ENCODE measurements around the gene SUSD3. TPM values are rescaled to one million over a fixed set of nuclear protein-coding genes. Genes with fewer than 3 reads are reported as not detected.
A peak's percentile ranks its signal among the peaks of the same experiment; 100 is the strongest.

The SUSD3 gene
- total and polyA plus RNA-seq, 8 donors, result 1.7 to 4.5 (median 2.6) TPM; not detected in 2

DNA sequence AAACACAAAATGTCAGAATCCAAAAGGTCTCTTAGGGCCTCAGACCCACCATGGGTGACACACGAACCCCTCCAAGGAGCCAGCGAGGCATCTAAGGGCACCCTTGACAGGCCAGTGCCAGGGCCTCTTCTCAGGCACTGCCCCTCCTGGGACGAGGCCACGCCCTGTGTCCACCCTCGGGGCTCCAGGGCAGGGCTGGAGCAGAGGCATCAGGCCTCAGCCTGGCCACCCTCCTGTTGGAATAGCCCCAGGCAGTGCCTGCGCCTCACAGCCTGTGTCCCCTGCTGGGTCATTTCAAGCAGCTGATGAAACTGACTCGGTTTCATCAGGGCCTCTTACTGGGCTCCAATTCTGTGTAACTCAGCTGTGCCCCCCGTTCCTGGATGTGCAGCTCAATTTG is 32.8 kb upstream of the SUSD3 start:
- peaks cover 0 to 37% (median 6%) of the 10 kb centered on the region in 4 donors for H3K36me3 ChIP-seq
- no peaks in the 10 kb centered on the region for H3K27me3 ChIP-seq
- H3K27ac ChIP-seq, result no peak overlapping the region
- H3K9me3 ChIP-seq, result no peaks in the 10 kb centered on the region
- TF ChIP-seq EP300 (IDR thresholded peaks at IDR 0.05), result no peak
- TF ChIP-seq, protein P1, sequence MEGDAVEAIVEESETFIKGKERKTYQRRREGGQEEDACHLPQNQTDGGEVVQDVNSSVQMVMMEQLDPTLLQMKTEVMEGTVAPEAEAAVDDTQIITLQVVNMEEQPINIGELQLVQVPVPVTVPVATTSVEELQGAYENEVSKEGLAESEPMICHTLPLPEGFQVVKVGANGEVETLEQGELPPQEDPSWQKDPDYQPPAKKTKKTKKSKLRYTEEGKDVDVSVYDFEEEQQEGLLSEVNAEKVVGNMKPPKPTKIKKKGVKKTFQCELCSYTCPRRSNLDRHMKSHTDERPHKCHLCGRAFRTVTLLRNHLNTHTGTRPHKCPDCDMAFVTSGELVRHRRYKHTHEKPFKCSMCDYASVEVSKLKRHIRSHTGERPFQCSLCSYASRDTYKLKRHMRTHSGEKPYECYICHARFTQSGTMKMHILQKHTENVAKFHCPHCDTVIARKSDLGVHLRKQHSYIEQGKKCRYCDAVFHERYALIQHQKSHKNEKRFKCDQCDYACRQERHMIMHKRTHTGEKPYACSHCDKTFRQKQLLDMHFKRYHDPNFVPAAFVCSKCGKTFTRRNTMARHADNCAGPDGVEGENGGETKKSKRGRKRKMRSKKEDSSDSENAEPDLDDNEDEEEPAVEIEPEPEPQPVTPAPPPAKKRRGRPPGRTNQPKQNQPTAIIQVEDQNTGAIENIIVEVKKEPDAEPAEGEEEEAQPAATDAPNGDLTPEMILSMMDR (IDR thresholded peaks at IDR 0.05), result no peak
- no peak for TF ChIP-seq POLR2A (IDR thresholded peaks at IDR 0.05)
- TF ChIP-seq POLR2AphosphoS5 (IDR thresholded peaks at IDR 0.05), result no peak
- DNase-seq, result no peak
- no peak overlapping the region for H3K4me3 ChIP-seq
- intact Hi-C loops (cut with DNase I; ENCODE audit: low total_unique reads), result loop anchor here (10.0 kb wide), 1 partner anchor 279 kb away; no protein-coding TSS in a partner anchor
- WGBS, 5 donors, result 66 to 82% (median 72%) methylated on average over 6 to 8 of the region's 8 CpGs
- H3K4me1 ChIP-seq, result peaks cover 0 to 3% (median 0%) of the 10 kb centered on the region in 4 donors

DNA sequence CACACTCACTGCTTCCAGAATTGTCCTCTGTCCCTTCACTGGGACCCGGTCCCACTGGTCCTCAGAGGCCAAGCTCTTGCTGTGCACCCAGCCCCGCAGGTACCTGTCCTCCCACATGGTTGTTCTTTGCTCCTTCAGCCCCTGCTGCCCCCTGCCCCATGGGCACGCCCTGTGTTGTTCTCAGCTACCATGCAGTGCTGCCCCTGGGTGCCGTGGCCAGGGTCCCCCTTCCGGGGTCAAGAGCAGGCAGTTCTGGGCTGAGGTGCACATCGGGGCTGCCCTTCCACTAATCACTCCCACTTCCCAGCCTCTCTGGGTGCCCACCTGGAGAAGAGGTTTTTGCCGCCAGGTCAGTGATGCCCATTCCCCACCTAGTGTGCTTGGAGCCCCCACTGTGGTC is 31.9 kb upstream of the SUSD3 start:
- Histone ChIP-seq H3K9me3 (no peaks in the 10 kb centered on the region), H3K4me3 (no peak overlapping the region), H3K36me3 (peaks cover 0 to 32% (median 1%) of the 10 kb centered on the region in 4 donors), H3K27ac (no peak overlapping the region), H3K4me1 (peaks cover 0 to 5% (median 0%) of the 10 kb centered on the region in 4 donors), H3K27me3 (no peaks in the 10 kb centered on the region)
- WGBS, 5 donors, result 93 to 100% (median 94%) methylated on average over 3 to 7 of the region's 7 CpGs
- DNase-seq, result no peak
- intact Hi-C loops (cut with DNase I; ENCODE audit: low total_unique reads), result loop anchor here (10.0 kb wide), 1 partner anchor 278 kb away; no protein-coding TSS in a partner anchor
- no peak for TF ChIP-seq POLR2AphosphoS5 (IDR thresholded peaks at IDR 0.05)

DNA sequence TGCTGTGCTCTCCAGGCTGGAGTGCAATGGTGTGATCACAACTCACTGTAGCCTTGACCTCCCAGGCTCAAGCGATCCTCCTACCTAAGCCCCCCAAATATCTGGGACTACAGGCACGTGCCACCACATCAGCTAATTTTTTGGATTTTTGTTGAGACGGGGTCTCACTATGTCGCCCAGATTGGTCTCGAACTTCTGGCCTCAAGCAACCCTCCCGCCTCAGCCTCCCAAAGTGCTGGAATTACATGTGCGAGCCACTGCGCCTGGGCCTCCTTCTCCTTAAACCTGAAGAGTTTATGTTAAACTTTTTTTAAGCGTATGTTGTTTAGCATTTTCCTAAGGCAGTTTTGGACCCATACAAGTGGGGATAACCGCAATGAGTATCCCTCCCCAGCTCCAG is 30.8 kb upstream of the SUSD3 start:
- H3K27ac ChIP-seq, result no peak overlapping the region

DNA sequence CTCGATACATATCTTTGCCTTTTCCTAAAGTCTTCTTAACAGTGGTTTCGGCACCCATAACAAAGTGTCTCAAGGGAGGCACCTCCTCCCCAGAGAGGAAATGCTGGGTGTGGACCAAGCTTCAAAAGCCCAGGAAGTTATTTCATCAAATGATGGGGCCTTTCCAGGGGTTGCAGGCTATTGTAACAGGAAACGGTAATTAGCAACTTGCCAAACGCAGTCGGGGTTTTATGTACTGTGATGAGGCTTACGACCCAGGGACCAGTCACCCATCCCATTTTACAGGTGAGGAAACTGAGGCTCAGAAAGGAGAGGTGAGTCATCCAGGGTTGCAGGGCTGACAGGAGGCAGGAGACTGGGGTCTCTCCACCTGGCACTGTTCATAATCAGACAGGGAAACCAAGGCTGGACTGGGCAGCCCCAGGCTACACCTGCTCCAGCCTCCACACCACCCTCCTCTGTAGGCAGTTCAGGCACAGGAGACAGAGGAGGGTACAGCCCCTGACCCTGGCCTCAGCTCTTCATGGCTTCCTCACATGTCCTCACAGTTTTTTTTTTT is 30.0 kb upstream of the SUSD3 start:
- Histone ChIP-seq H3K27me3 (no peaks in the 10 kb centered on the region), H3K4me1 (peaks cover 0 to 22% (median 0%) of the 10 kb centered on the region in 4 donors), H3K9me3 (no peaks in the 10 kb centered on the region), H3K27ac (no peak overlapping the region), H3K4me3 (no peak overlapping the region), H3K36me3 (peaks cover 0 to 21% (median 3%) of the 10 kb centered on the region in 4 donors)
- 33 to 60% (median 50%) methylated on average over 6 of the region's 6 CpGs for WGBS, 5 donors
- TF ChIP-seq EP300 (IDR thresholded peaks at IDR 0.05) (no peak), POLR2AphosphoS5 (IDR thresholded peaks at IDR 0.05) (no peak), POLR2A (IDR thresholded peaks at IDR 0.05) (no peak)
- TF ChIP-seq, protein P1 (IDR thresholded peaks at IDR 0.05), result no peak
- intact Hi-C loops (cut with DNase I; ENCODE audit: low total_unique reads), result loop anchor here (10.0 kb wide), 1 partner anchor 276 kb away; no protein-coding TSS in a partner anchor
- peak in 1 of 2 donors; percentile 69 for DNase-seq

More for the DNA sequence above, 30.8 kb upstream of the SUSD3 start:
- H3K36me3 ChIP-seq, result peaks cover 0 to 26% (median 3%) of the 10 kb centered on the region in 4 donors
- no peaks in the 10 kb centered on the region for H3K9me3 ChIP-seq
- TF ChIP-seq POLR2AphosphoS5 (IDR thresholded peaks at IDR 0.05) (no peak), EP300 (IDR thresholded peaks at IDR 0.05) (no peak), POLR2A (IDR thresholded peaks at IDR 0.05) (no peak)
- TF ChIP-seq, protein P1 (IDR thresholded peaks at IDR 0.05), result no peak
- peaks cover 0 to 16% (median 0%) of the 10 kb centered on the region in 4 donors for H3K4me1 ChIP-seq
- WGBS, 5 donors, result 91 to 96% (median 96%) methylated on average over 10 of the region's 10 CpGs
- H3K4me3 ChIP-seq, result no peak overlapping the region
- no peaks in the 10 kb centered on the region for H3K27me3 ChIP-seq
- DNase-seq, result no peak
- intact Hi-C loops (cut with DNase I; ENCODE audit: low total_unique reads), result loop anchor here (10.0 kb wide), 1 partner anchor 277 kb away; no protein-coding TSS in a partner anchor
